GM10248 (cell line): ENCODE data around the gene S100A8.
"Not testable (repeated sequence)": the region's sequence is repeated elsewhere in the genome, so short reads cannot be mapped to it uniquely, and the experiment has no call there.

Experiments used
- CTCF ChIA-PET: fragments of 300-600 bp; sonication (Branson Sonifier 250); formaldehyde crosslinking; extraction: SDS; loops from one replicate; lab custom pipeline; 2021; ENCODE audit warnings: antibody characterized with exemption; lab: Yijun Ruan, JAX
- POLR2A ChIA-PET: fragments of 350-650 bp; sonication (Branson Sonifier 250); formaldehyde crosslinking; extraction: SDS; loops from one replicate; lab custom pipeline; 2020; ENCODE audit warnings: antibody characterized with exemption; lab: Yijun Ruan, JAX
- DNase-seq: peaks from one replicate; pipeline ENCODE4 v3.0.0; 2012; ENCODE audit errors: extremely low spot score
- TF ChIP-seq, protein P1 (sequence below): IDR thresholded peaks from 2 replicates; pipeline ENCODE4 v1.5.1; 2012; ENCODE audit warnings: mild to moderate bottlenecking, low read depth; ENCODE audit errors: extremely low read depth, missing control alignments, control extremely low read depth

S100A8 gene

DNA sequence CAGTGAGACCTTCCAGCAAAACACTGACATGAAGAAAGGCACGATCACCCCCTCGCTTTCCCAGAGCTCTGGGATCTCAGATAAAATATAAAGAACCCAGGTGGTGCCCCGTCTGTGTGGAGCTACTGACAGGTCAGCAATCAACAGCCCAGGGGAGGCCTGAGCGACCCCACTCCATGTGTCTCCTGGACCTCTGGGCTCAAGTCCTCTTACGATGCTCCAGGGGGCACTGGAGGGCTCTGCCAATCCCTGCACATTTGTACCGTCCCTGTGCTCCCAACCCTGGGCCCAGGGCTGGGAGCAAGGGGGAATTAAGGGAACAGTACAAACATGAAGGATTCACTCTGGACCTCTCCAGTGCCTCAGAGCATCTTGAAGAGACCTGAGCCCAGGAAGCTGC lies 37.9 kb upstream of the S100A8 start:
- DNase-seq = no peak
- ChIA-PET CTCF (no interaction called here), POLR2A (no interaction called here)
- TF ChIP-seq, protein P1, sequence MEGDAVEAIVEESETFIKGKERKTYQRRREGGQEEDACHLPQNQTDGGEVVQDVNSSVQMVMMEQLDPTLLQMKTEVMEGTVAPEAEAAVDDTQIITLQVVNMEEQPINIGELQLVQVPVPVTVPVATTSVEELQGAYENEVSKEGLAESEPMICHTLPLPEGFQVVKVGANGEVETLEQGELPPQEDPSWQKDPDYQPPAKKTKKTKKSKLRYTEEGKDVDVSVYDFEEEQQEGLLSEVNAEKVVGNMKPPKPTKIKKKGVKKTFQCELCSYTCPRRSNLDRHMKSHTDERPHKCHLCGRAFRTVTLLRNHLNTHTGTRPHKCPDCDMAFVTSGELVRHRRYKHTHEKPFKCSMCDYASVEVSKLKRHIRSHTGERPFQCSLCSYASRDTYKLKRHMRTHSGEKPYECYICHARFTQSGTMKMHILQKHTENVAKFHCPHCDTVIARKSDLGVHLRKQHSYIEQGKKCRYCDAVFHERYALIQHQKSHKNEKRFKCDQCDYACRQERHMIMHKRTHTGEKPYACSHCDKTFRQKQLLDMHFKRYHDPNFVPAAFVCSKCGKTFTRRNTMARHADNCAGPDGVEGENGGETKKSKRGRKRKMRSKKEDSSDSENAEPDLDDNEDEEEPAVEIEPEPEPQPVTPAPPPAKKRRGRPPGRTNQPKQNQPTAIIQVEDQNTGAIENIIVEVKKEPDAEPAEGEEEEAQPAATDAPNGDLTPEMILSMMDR = no peak

DNA sequence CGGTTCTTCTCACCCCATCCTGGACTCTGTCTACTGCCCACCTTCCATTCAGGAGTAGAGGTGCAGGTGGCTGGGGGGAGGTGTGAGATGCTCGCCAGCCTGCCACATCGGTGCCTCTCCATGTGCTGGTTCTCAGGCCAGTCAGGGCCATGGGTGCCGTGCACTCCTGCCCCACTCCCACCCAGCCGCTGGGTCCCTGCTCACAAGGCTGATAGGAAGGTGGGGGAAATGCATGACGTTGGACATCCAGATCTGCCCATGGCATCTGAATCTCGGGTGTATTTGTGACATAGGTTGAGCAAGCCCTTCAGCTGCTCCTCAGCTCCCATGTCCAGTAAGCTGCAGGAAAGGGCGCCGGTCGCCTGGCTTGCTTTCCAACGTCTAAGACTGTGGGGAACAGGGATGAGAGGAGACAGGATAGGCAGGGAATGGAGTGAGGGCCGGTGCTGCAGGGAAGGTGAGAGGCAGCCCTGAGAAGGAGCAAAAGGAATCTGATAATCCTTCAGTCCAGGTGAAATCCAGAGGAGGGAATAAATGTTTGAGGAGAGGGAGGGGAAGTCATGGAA lies 37.3 kb upstream of the S100A8 start:
- DNase-seq = no peak
- ChIA-PET CTCF (no interaction called here), POLR2A (no interaction called here)
- TF ChIP-seq, protein P1 = no peak

DNA sequence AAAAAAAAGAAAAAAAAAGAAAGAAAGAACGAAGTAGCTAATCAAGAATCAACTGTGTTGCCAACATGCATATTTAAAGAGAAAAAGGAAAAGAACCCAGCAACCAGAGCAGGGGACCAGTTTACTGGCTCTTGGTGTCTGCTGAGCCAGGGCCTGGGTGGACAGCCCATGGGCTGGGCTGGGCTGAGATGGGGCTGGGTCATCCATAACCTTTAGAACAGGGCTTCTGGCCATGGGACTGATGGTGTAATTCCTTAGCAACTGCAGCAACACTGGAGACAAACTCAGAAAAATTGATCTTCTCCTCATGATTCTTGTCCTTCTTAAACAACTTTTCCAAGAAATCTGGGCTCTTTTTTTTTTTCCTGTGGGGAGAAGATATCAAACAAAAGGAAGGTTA lies 35.9 kb upstream of the S100A8 start:
- CTCF ChIA-PET = no interaction called here
- TF ChIP-seq, protein P1 = no peak
- no peak for DNase-seq
- POLR2A ChIA-PET = no interaction called here

DNA sequence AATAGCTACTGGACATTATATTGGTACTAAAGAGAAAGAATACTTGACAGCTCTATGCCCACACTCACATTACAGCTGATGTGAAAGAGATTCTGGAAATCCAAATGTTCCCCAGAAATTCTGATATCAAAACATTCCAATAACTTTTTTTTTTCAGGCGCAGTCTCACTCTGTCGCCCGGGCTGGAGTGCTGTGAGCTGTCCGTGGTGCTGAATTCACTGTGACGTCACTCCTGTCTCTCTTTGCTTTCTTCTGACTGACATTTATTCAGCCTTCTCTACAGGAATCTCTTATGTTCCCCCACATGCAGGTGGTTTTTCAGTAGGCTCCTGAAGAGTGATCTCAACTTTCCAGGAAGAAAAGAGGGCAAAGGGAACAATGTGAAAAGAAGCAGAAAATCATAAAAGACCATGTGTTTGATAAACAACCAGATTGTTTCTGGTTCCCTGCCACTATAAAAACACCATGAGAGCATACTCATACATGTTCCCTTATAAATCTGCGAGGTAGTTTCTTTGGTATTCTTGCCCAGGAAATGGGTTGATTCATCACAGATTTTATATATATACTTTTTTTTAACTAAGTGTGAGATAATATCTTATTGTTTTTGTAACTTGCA lies 31.7 kb upstream of the S100A8 start:
- POLR2A ChIA-PET = no interaction called here
- CTCF ChIA-PET = no interaction called here
- TF ChIP-seq, protein P1 = no peak
- peak; percentile 48 for DNase-seq

DNA sequence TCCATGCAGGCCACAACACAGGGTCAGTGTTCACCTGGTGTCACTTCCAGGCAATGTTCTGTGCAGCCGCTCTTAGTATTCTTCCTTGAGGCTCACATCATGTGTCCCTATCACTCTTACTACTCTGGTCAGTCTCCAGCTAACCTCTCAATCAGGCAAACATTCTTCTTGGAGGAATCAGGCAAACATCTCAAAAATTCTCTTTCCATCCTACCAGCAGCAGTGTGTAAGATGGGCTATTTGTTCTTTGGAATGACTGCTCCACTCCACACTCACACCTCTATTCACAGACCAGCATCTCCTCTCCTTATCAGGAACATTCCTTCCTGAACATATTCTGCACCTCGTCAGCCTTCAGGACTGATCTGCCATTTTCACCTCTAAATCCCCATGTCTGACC lies 29.4 kb upstream of the S100A8 start:
- DNase-seq = no peak
- ChIA-PET CTCF (no interaction called here), POLR2A (no interaction called here)
- TF ChIP-seq, protein P1 = no peak

DNA sequence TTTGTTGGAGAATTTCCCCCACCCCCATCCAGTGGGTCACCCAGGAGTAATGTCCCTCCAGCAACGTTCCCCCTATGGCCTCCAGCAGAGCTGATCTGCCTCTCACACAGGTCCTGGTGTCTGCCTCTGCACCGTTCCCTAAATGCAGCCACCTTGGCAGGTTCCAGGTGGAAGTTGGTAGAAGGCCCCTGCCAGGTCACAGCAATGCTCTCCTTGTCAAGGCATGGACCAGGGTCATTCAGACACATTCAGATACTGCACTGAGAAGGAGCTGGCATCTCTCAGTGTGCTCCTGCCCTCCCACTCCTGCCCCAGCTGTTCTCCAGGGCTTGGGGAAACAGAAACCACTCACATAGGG lies 28.5 kb upstream of the S100A8 start:
- DNase-seq, CTCF ChIA-PET, POLR2A ChIA-PET: not testable (repeated sequence)

DNA sequence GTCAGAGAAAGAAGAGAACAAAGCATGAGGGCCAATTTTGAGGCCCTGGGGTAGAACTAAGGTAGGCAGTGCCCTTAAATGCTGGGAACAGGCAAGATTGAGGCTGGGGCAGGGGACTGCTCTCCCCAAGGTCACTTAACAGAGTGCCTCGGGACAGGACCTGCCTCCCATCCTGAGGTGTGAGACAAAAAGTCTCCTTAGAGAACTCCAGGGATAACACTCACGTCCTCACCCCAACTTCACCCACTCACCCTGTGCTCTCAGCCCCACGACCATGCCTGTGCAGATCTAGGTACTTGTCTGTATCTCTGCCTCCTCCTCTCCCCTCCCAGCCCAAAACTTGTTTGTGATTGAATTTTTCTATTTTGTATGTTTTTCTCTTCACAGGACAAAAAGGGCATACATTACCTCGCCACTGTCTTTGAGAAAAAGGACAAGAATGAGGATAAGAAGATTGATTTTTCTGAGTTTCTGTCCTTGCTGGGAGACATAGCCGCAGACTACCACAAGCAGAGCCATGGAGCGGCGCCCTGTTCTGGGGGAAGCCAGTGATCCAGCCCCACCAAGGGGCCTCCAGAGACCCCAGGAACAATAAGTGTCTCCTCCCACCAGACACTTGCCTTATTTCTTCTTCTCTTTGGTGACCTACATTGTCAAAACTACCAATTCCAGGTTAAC lies 28.0 kb upstream of the S100A8 start:
- POLR2A ChIA-PET, DNase-seq, CTCF ChIA-PET: not testable (repeated sequence)
